CD14-positive monocyte (primary cell): ENCODE results near the gene SELENOP. TPM values are rescaled to one million over a fixed set of nuclear protein-coding genes. Genes with fewer than 3 reads are reported as not detected.
A peak's percentile ranks its signal among the peaks of the same experiment; 100 is the strongest.

Source experiments
- DNase-seq, 3 donors: peaks; one replicate each; pipeline ENCODE4 v3.0.0-alpha.2; 2011 to 2022
- H2AFZ ChIP-seq: 2 replicates; pipeline ENCODE4 v1.6.0; 2012; ENCODE audit warnings: mild to moderate bottlenecking, low read depth, low read length, inconsistent platforms; ENCODE audit not compliant: insufficient read depth, poor library complexity, severe bottlenecking
- H3K27ac ChIP-seq, 2 donors: 1 replicate in 1 of 2; 2 replicates in 1 of 2; pipeline ENCODE4 v1.5.1; 2012 to 2013; ENCODE audit warnings: low read length in 2 of 2, control low read depth in 1 of 2, inconsistent platforms in 1 of 2, low read depth in 1 of 2, mild to moderate bottlenecking in 1 of 2
- H3K27me3 ChIP-seq, 2 donors: one replicate each; pipeline versions ENCODE4 v1.6.0 to v1.6.1; 2011 to 2013; ENCODE audit warnings: low read length in 2 of 2; ENCODE audit not compliant: control insufficient read depth in 2 of 2, insufficient read depth in 2 of 2
- H3K36me3 ChIP-seq, 2 donors: replicated peaks in 1 of 2; 1 replicate in 1 of 2; 2 replicates in 1 of 2; pipeline versions ENCODE4 v1.5.1 to v1.6.1; 2012 to 2013; ENCODE audit warnings: low read length in 2 of 2, control low read depth in 1 of 2, inconsistent platforms in 1 of 2, mild to moderate bottlenecking in 1 of 2; ENCODE audit not compliant: insufficient read depth in 2 of 2, control insufficient read depth in 1 of 2
- H3K4me1 ChIP-seq, 2 donors: 1 replicate in 1 of 2; 2 replicates in 1 of 2; pipeline versions ENCODE4 v1.5.1 to v1.6.1; 2012 to 2013; ENCODE audit warnings: low read length in 2 of 2, control low read depth in 1 of 2, inconsistent platforms in 1 of 2, mild to moderate bottlenecking in 1 of 2, moderate library complexity in 1 of 2; ENCODE audit not compliant: insufficient read depth in 2 of 2, control insufficient read depth in 1 of 2
- H3K4me2 ChIP-seq: replicated peaks from 2 replicates; pipeline ENCODE3; 2012; ENCODE audit warnings: low read length, moderate library complexity, mild to moderate bottlenecking; ENCODE audit not compliant: poor library complexity, severe bottlenecking; ENCODE audit errors: extremely low read depth
- H3K4me3 ChIP-seq, 3 experiments: fragments of 200-600 bp in 1 of 3; sonication (generic) in 1 of 3; replicated peaks in 1 of 3; 1 replicate in 2 of 3; 2 replicates in 1 of 3; pipeline ENCODE4 v1.5.1; 2011 to 2013; ENCODE audit warnings: low read length in 3 of 3, mild to moderate bottlenecking in 3 of 3, control low read depth in 2 of 3, low read depth in 2 of 3, inconsistent platforms in 1 of 3, moderate library complexity in 1 of 3
- H3K79me2 ChIP-seq: 2 replicates; pipeline ENCODE4 v1.6.0; 2012; ENCODE audit warnings: mild to moderate bottlenecking, control low read depth, inconsistent platforms, low read length, moderate library complexity; ENCODE audit not compliant: insufficient read depth
- H3K9ac ChIP-seq: 2 replicates; pipeline ENCODE4 v1.6.0; 2017; ENCODE audit warnings: low read length, mild to moderate bottlenecking; ENCODE audit not compliant: insufficient read depth, poor library complexity, severe bottlenecking
- H3K9me3 ChIP-seq, 2 donors: replicated peaks in 1 of 2; 1 replicate in 1 of 2; 2 replicates in 1 of 2; pipeline versions ENCODE4 v1.5.1 to v1.6.1; 2012 to 2013; ENCODE audit warnings: low read length in 2 of 2, control low read depth in 1 of 2; ENCODE audit not compliant: control insufficient read depth in 1 of 2, insufficient read depth in 1 of 2
- H4K20me1 ChIP-seq: 2 replicates; pipeline ENCODE4 v1.6.0; 2012; ENCODE audit warnings: mild to moderate bottlenecking, low read length, control low read depth, moderate library complexity; ENCODE audit not compliant: insufficient read depth
- H3K27ac Mint-ChIP-seq, 7 donors: one replicate each; pipeline ENCODE4 v1.8.0; 2020; ENCODE audit warnings: mild to moderate bottlenecking in 7 of 7, mixed read lengths in 7 of 7, moderate library complexity in 6 of 7, inconsistent platforms in 2 of 7
- H3K27me3 Mint-ChIP-seq, 3 donors: one replicate each; pipeline ENCODE4 v1.8.0; 2021 to 2022; ENCODE audit warnings: low read depth in 3 of 3, mild to moderate bottlenecking in 3 of 3, mixed read lengths in 3 of 3, moderate library complexity in 3 of 3, inconsistent platforms in 1 of 3
- H3K36me3 Mint-ChIP-seq, 2 donors: one replicate each; pipeline ENCODE4 v1.8.0; 2020; ENCODE audit warnings: mixed read lengths in 2 of 2, inconsistent platforms in 1 of 2, mild to moderate bottlenecking in 1 of 2
- H3K4me1 Mint-ChIP-seq: one replicate; pipeline ENCODE4 v1.8.0; 2020; ENCODE audit warnings: mild to moderate bottlenecking, mixed read lengths
- H3K4me3 Mint-ChIP-seq, 2 donors: one replicate each; pipeline ENCODE4 v1.8.0; 2020; ENCODE audit warnings: mild to moderate bottlenecking in 2 of 2, mixed read lengths in 2 of 2, moderate library complexity in 1 of 2
- H3K9me3 Mint-ChIP-seq, 7 donors: one replicate each; pipeline ENCODE4 v1.8.0; 2020 to 2022; ENCODE audit warnings: mixed read lengths in 7 of 7, mild to moderate bottlenecking in 6 of 7, moderate library complexity in 6 of 7, inconsistent platforms in 2 of 7
- WGBS: methylation state at CpG from one replicate; pipeline ENCODE4 v1.1.5; 2013; ENCODE audit warnings: missing lambda C conversion rate; ENCODE audit not compliant: insufficient coverage; 5-methylcytosine and 5-hydroxymethylcytosine counted together
- intact Hi-C, 2 donors: fragments of 100-400 bp; cut with micrococcal nuclease; formaldehyde crosslinking; loops; one replicate each; pipeline versions ENCODE4 v1.15.0 to v1.15.1; 2023
- polyA plus RNA-seq, 3 donors: library from polyadenylated mRNA; depleted of rRNA in 1 of 3; unstranded in 2 of 3; stranded (reverse) in 1 of 3; fragments of 300-500 nt in 2 of 3; fragments of >200 nt in 1 of 3; fragmentation: Illumina TruSeq in 2 of 3; gene quantifications; 1 replicate in 2 of 3; 2 replicates in 1 of 3; pipeline ENCODE4 v1.2.3, GENCODE V29; 2012 to 2021
- TF ChIP-seq, protein P1 (sequence below): fragments of 200-600 bp; IDR thresholded peaks from one replicate; pipeline ENCODE4 v1.8.0; 2022; ENCODE audit warnings: antibody characterized with exemption, mild to moderate bottlenecking

SELENOP gene
- polyA plus RNA-seq, 3 donors, result 0.24 to 0.33 TPM; not detected in 1

DNA sequence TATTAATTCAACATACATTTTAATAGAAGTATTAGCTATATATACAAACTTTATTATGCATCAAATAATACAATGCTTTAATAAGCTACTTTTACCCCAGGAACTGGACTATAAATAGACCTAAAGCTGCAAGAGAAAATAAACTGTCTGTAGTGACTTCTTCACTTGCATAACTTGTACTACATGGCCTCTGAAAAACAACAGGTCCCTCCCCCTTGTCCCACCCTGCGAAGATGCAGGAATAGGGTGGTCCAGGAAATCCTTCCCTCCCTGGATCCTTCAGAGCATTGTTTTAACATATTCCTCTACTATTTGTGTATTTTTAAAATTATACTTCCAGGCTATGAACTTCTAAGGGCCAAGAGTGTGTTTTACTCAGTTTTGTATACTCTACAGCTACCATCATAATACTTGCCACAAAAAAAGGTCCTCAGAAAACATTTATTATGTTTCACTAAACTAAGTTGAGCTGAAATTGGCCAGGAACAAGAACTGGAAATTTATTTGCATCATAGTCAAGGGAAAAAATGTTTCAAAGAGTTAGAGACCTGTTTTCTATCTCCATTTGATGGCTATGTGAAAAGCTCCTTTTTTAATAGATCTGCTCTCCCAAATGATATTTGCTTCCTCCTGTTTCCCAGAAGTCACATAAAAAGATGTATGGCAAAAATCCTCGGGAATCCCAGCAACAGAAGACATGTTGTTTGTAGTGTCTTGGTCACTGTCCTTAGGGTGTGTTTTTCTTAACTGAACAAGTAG is 15.2 kb upstream of the SELENOP start:
- H3K27ac ChIP-seq, result no peak overlapping the region
- WGBS, result no CpG with 5 or more reads among the region's 2 CpGs
- H3K36me3 ChIP-seq, result no peaks in the 10 kb centered on the region
- TF ChIP-seq, protein P1, sequence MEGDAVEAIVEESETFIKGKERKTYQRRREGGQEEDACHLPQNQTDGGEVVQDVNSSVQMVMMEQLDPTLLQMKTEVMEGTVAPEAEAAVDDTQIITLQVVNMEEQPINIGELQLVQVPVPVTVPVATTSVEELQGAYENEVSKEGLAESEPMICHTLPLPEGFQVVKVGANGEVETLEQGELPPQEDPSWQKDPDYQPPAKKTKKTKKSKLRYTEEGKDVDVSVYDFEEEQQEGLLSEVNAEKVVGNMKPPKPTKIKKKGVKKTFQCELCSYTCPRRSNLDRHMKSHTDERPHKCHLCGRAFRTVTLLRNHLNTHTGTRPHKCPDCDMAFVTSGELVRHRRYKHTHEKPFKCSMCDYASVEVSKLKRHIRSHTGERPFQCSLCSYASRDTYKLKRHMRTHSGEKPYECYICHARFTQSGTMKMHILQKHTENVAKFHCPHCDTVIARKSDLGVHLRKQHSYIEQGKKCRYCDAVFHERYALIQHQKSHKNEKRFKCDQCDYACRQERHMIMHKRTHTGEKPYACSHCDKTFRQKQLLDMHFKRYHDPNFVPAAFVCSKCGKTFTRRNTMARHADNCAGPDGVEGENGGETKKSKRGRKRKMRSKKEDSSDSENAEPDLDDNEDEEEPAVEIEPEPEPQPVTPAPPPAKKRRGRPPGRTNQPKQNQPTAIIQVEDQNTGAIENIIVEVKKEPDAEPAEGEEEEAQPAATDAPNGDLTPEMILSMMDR, result no peak
- Mint-ChIP-seq H3K4me3 (no peak overlapping the region), H3K36me3 (no peaks in the 10 kb centered on the region), H3K4me1 (no peaks in the 10 kb centered on the region), H3K9me3 (peaks cover 0 to 4% (median 0%) of the 10 kb centered on the region in 7 donors), H3K27ac (no peak overlapping the region), H3K27me3 (peaks cover 0 to 2% (median 0%) of the 10 kb centered on the region in 3 donors)
- no peaks in the 10 kb centered on the region for H3K9me3 ChIP-seq
- H3K79me2 ChIP-seq, result no peaks in the 10 kb centered on the region
- no peak for DNase-seq
- no peak overlapping the region for H3K4me3 ChIP-seq
- H3K9ac ChIP-seq, result no peak overlapping the region
- no peak overlapping the region for H3K4me2 ChIP-seq
- no peaks in the 10 kb centered on the region for H3K27me3 ChIP-seq
- H3K4me1 ChIP-seq, result no peaks in the 10 kb centered on the region
- intact Hi-C loops, result no loop called here
- H4K20me1 ChIP-seq, result no peaks in the 10 kb centered on the region
- no peak overlapping the region for H2AFZ ChIP-seq

DNA sequence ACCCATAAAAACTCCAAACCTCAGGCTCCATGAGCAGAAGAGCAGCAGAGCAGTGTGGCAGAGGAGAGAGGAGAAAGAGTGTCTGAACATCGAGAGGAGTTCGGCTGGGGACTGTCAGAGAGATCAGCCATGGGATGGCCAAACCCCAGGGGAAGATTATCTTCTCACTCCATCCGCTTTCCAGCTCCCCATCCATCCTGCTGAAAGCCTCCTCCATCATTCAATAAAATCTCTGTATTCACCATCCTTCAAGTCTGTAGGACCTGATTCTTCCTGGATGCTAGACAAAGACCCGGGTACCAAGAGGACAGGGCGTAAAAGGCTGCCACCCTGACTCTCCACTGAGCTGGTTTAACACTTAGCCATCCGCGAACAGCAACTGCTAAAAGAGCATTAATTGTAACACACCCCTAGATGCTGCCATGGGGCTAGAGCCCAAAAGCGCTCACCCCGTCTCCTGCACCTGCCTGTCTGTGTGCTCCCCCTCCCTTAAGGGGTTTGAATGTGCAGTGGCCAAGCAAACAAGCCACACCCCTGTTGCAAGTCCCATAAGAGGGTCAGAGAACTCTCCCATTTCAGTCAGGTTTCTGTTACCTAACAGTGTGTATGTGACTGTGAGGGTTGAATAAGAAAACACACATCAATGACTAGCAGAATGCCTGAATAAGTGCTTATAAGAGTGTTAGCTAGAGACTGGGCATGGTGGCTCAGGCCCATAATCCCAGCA is 13.9 kb upstream of the SELENOP start:
- Mint-ChIP-seq H3K9me3 (peaks cover 0 to 4% (median 0%) of the 10 kb centered on the region in 7 donors), H3K4me1 (no peaks in the 10 kb centered on the region), H3K27ac (peak overlapping the region in 1 of 7 donors; percentile 9), H3K27me3 (peaks cover 0 to 2% (median 0%) of the 10 kb centered on the region in 3 donors), H3K36me3 (no peaks in the 10 kb centered on the region), H3K4me3 (no peak overlapping the region)
- Histone ChIP-seq H3K9me3 (no peaks in the 10 kb centered on the region), H3K4me1 (no peaks in the 10 kb centered on the region), H4K20me1 (no peaks in the 10 kb centered on the region), H3K27me3 (no peaks in the 10 kb centered on the region), H3K4me2 (no peak overlapping the region), H3K27ac (no peak overlapping the region), H3K79me2 (no peaks in the 10 kb centered on the region), H3K4me3 (no peak overlapping the region), H3K9ac (no peak overlapping the region), H3K36me3 (no peaks in the 10 kb centered on the region), H2AFZ (no peak overlapping the region)
- TF ChIP-seq, protein P1, result no peak
- intact Hi-C loops, result no loop called here
- no peak for DNase-seq
- WGBS, result 67% methylated on average over 3 of the region's 9 CpGs
